ENCODE results near the gene COL21A1.

- TF ChIP-seq GATA3 (IDR thresholded peaks at IDR 0.05; ENCODE audit: low read depth, low read length) (no peak), GATA2 (IDR thresholded peaks at IDR 0.05; ENCODE audit: low read depth, low read length) (no peak)
These were observed 35.0 kb upstream of the COL21A1 start for GRCh38 chr6:56282391-56282790.
